Uterus (tissue), 2 donors: ENCODE data around the gene PCDH9.

Source experiments
- POLR2A ChIP-seq, 2 donors: fragments of 450-650 bp; IDR thresholded peaks; one replicate each; pipeline ENCODE4 v1.6.1; 2016; ENCODE audit warnings: antibody characterized with exemption in 2 of 2, mild to moderate bottlenecking in 1 of 2, moderate library complexity in 1 of 2
- TF ChIP-seq, protein P1 (sequence below), 4 experiments: fragments of 200-600 bp in 2 of 4; fragments of 450-650 bp in 2 of 4; sonication (generic) in 2 of 4; IDR thresholded peaks; one replicate each; pipeline ENCODE4 v1.5.1; 2016 to 2019; ENCODE audit warnings: antibody characterized with exemption in 4 of 4, mild to moderate bottlenecking in 2 of 4, moderate library complexity in 1 of 4

DNA sequence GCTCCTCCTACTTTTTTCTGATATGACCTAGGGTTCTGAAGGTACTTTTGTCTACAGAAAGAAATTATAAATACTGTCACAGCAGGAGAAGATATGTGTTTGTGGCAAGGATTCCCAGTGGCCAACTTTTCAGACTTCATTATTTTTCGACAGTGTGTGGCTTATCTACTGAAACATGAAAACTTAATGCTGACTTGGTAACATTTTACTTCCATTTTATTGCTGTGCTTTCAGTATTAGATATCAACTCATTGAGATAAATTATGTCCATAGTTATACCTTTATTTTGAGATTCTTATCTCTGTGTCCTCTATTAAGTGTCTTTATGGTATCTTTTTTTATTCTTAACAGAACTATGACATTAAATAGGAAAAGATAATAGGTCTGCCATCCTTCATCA lies 700.0 kb downstream of the PCDH9 start:
- TF ChIP-seq, protein P1, sequence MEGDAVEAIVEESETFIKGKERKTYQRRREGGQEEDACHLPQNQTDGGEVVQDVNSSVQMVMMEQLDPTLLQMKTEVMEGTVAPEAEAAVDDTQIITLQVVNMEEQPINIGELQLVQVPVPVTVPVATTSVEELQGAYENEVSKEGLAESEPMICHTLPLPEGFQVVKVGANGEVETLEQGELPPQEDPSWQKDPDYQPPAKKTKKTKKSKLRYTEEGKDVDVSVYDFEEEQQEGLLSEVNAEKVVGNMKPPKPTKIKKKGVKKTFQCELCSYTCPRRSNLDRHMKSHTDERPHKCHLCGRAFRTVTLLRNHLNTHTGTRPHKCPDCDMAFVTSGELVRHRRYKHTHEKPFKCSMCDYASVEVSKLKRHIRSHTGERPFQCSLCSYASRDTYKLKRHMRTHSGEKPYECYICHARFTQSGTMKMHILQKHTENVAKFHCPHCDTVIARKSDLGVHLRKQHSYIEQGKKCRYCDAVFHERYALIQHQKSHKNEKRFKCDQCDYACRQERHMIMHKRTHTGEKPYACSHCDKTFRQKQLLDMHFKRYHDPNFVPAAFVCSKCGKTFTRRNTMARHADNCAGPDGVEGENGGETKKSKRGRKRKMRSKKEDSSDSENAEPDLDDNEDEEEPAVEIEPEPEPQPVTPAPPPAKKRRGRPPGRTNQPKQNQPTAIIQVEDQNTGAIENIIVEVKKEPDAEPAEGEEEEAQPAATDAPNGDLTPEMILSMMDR (IDR thresholded peaks at IDR 0.05), result no peak
- TF ChIP-seq POLR2A (IDR thresholded peaks at IDR 0.05), result no peak
